Renal pelvis (tissue), 12 donors: Measurements from ENCODE around the gene MIP. TPM values are rescaled to one million over a fixed set of nuclear protein-coding genes. Genes with fewer than 3 reads are reported as not detected.
"Not testable (repeated sequence)": the region's sequence is repeated elsewhere in the genome, so short reads cannot be mapped to it uniquely, and the experiment has no call there.

Experiments
- DNase-seq: peaks from one replicate; pipeline ENCODE4 v3.0.0-alpha.2; 2013
- long read RNA-seq, 16 experiments: transcript quantifications; one replicate each; lab custom pipeline, GENCODE V29; 2026
- polyA plus RNA-seq, 3 donors: library from polyadenylated mRNA; unstranded; fragments of 120-200 nt; gene quantifications; one replicate each; pipeline ENCODE4 v1.2.1, GENCODE V29; 2013; ENCODE audit not compliant: insufficient read length in 3 of 3

MIP gene
- under 1 TPM in 1 of 3 donors, not detected in 2; 0.21 TPM for polyA plus RNA-seq
- long read RNA-seq, donor 1, result 0 reads
- long read RNA-seq, donor 2, result 0 reads
- long read RNA-seq, donor 3, result 0 reads
- long read RNA-seq, donor 4, result 0 reads
- long read RNA-seq, donor 5, result 0 reads
- long read RNA-seq, donor 6, result 0 reads
- long read RNA-seq, donor 7, result 0 reads
- long read RNA-seq, donor 8, result 0 reads
- long read RNA-seq, donor 9, result 0 reads
- long read RNA-seq, donor 10, result 0 reads
- long read RNA-seq, donor 11, result 0 reads
- long read RNA-seq, donor 12, result 0 reads
- long read RNA-seq, donor 13, result 0 reads
- long read RNA-seq, donor 14, result 0 reads
- long read RNA-seq, donor 15, result 0 reads
- long read RNA-seq, donor 16, result 0 reads

- no peak for DNase-seq
Observed at GRCh38 chr12:56454557-56454956, at the start of gene MIP. Gene MIP (minus strand): TSS chr12:56454657. CDS start chr12:56454613, 44 bp downstream.

GRCh38 chr12:56499879-56500278 is 45.4 kb upstream of the MIP start:
- not testable (repeated sequence) for DNase-seq

GRCh38 chr12:56499452-56499851 is 45.0 kb upstream of the MIP start:
- not testable (repeated sequence) for DNase-seq

- not testable (repeated sequence) for DNase-seq
Observed at GRCh38 chr12:56498126-56498902, 43.9 kb upstream of the MIP start.

- DNase-seq, result not testable (repeated sequence)
Observed at GRCh38 chr12:56496704-56497103, 42.2 kb upstream of the MIP start.

GRCh38 chr12:56494481-56494880 is 40.0 kb upstream of the MIP start:
- not testable (repeated sequence) for DNase-seq

- not testable (repeated sequence) for DNase-seq
Observed at GRCh38 chr12:56494106-56494415, 39.6 kb upstream of the MIP start.

- not testable (repeated sequence) for DNase-seq
Observed at GRCh38 chr12:56493409-56494105, 39.1 kb upstream of the MIP start.

- no peak for DNase-seq
Observed at GRCh38 chr12:56490360-56490759, 35.9 kb upstream of the MIP start.

GRCh38 chr12:56488041-56488955 is 33.8 kb upstream of the MIP start, which contains the start of gene GLS2:
Gene GLS2 (minus strand): TSS chr12:56488161. CDS start chr12:56488118, 43 bp downstream.
- peak; percentile 84 for DNase-seq

- peak; percentile 34 for DNase-seq
Observed at GRCh38 chr12:56487448-56488040, 33.1 kb upstream of the MIP start.

GRCh38 chr12:56486694-56487093 is 32.2 kb upstream of the MIP start:
- no peak for DNase-seq

- DNase-seq, result no peak
Observed at GRCh38 chr12:56484566-56484965, 30.1 kb upstream of the MIP start.

- DNase-seq, result no peak
Observed at GRCh38 chr12:56479625-56480024, 25.2 kb upstream of the MIP start.

- no peak for DNase-seq
Observed at GRCh38 chr12:56477521-56478225, 23.2 kb upstream of the MIP start.

GRCh38 chr12:56476972-56477432 is 22.5 kb upstream of the MIP start:
- DNase-seq, result no peak

GRCh38 chr12:56476143-56476542 is 21.7 kb upstream of the MIP start:
- no peak for DNase-seq

- DNase-seq, result no peak
Observed at GRCh38 chr12:56474389-56474788, 19.9 kb upstream of the MIP start.

GRCh38 chr12:56469007-56469930 is 14.8 kb upstream of the MIP start:
- DNase-seq, result no peak
